GM18870 (cell line): ENCODE measurements around the gene PCDHB8.
"Not testable (repeated sequence)": the region's sequence is repeated elsewhere in the genome, so short reads cannot be mapped to it uniquely, and the experiment has no call there.

Experiments
- ATAC-seq: cut with Tn5 transposase; IDR thresholded peaks from one replicate; pipeline ENCODE4 v1.9.1; 2021; ENCODE audit warnings: moderate library complexity; ENCODE audit not compliant: unreplicated experiment

Gene PCDHB8

DNA sequence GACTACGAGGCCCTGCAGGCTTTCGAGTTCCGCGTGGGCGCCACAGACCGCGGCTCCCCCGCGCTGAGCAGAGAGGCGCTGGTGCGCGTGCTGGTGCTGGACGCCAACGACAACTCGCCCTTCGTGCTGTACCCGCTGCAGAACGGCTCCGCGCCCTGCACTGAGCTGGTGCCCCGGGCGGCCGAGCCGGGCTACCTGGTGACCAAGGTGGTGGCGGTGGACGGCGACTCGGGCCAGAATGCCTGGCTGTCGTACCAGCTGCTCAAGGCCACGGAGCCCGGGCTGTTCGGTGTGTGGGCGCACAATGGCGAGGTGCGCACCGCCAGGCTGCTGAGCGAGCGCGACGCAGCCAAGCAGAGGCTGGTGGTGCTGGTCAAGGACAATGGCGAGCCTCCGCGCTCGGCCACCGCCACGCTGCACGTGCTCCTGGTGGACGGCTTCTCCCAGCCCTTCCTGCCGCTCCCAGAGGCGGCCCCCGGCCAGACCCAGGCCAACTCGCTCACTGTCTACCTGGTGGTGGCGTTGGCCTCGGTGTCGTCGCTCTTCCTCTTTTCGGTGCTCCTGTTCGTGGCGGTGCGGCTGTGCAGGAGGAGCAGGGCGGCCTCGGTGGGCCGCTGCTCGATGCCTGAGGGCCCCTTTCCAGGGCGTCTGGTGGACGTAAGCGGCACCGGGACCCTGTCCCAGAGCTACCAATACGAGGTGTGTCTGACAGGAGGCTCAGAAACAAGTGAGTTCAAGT lies 6.7 kb downstream of the PCDHB8 start:
- ATAC-seq = not testable (repeated sequence)

DNA sequence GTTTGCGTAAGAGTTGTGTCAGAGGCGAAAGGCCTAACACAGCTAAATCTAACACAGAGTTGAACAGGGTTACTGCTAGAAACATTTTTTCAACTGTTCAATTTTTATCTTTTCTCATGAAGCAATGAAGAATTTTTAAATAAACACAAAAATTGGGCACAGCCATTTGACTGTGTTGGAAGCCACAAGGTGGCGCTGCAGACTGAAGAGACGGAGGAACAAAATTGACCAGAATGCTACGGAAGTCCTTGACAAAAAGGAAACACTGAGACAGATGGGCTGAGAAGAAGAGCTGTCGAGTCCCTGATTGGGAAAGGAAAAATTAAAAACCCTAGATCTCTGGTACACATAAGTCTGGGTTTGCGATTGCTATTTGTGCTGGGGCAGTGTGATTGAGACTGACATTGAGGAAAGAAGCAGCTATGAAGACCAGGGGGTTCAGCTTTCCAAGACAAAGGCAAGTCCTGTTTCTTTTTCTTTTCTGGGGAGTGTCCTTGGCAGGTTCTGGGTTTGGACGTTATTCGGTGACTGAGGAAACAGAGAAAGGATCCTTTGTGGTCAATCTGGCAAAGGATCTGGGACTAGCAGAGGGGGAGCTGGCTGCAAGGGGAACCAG lies 9.4 kb downstream of the PCDHB8 start, which contains the start of gene PCDHB9:
Gene PCDHB9, plus strand, starts transcription at position 265 of the 616 bp plus-strand sequence. Its CDS starts 158 bp downstream, at position 423.
- ATAC-seq = no peak

DNA sequence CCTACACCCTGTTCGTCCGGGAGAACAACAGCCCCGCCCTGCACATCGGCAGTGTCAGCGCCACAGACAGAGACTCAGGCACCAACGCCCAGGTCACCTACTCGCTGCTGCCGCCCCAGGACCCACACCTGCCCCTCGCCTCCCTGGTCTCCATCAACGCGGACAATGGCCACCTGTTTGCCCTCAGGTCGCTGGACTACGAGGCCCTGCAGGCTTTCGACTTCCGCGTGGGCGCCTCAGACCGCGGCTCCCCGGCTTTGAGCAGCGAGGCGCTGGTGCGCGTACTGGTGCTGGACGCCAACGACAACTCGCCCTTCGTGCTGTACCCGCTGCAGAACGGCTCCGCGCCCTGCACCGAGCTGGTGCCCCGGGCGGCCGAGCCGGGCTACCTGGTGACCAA lies 11.1 kb downstream of the PCDHB8 start:
- not testable (repeated sequence) for ATAC-seq

DNA sequence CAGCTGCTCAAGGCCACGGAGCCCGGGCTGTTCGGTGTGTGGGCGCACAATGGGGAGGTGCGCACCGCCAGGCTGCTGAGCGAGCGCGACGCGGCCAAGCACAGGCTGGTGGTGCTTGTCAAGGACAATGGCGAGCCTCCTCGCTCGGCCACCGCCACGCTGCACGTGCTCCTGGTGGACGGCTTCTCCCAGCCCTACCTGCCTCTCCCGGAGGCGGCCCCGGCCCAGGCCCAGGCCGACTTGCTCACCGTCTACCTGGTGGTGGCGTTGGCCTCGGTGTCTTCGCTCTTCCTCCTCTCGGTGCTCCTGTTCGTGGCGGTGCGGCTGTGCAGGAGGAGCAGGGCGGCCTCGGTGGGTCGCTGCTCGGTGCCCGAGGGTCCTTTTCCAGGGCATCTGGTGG lies 11.5 kb downstream of the PCDHB8 start:
- ATAC-seq = not testable (repeated sequence)

DNA sequence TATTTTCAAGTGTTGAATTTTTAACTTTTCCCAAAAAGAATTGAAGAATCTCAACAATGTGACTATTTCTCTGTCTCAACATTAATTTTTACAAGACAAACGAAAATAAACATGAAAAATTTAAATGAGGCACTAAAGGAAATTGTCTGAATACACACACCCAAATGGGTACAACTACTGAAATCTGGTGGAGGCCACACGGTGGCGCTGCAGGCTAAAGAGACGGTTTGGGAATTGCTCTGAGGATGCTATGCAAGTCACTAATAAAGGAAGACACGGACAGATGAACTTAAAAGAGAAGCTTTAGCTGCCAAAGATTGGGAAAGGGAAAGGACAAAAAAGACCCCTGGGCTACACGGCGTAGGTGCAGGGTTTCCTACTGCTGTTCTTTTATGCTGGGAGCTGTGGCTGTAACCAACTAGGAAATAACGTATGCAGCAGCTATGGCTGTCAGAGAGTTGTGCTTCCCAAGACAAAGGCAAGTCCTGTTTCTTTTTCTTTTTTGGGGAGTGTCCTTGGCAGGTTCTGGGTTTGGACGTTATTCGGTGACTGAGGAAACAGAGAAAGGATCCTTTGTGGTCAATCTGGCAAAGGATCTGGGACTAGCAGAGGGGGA lies 14.6 kb downstream of the PCDHB8 start, which contains the start of gene PCDHB10:
Gene PCDHB10, plus strand, starts transcription at position 244 of the 616 bp plus-strand sequence. Its CDS starts 200 bp downstream, at position 444.
- no peak for ATAC-seq

DNA sequence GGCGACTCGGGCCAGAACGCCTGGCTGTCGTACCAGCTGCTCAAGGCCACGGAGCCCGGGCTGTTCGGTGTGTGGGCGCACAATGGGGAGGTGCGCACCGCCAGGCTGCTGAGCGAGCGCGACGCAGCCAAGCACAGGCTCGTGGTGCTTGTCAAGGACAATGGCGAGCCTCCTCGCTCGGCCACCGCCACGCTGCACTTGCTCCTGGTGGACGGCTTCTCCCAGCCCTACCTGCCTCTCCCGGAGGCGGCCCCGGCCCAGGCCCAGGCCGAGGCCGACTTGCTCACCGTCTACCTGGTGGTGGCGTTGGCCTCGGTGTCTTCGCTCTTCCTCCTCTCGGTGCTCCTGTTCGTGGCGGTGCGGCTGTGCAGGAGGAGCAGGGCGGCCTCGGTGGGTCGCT lies 16.7 kb downstream of the PCDHB8 start:
- ATAC-seq = not testable (repeated sequence)

DNA sequence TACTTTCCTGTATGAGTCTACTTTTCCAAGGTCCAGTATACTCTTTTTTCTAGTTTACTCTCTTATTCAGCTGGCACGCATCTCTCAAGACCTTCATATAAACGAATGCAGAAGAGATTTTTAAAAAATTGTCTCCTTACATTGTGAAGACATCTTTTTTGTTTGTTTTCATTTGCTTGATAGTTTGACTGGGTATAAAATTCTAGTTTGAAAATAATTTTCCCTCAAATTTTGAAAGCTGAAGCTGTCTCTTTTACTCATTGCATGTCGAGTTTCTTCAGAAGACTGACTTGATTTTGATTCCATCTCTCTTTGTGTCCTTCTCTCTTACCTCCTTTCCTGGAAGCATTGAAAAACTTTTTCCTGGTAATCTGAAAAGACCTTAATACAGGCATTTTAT lies 18.8 kb downstream of the PCDHB8 start:
- ATAC-seq = no peak

DNA sequence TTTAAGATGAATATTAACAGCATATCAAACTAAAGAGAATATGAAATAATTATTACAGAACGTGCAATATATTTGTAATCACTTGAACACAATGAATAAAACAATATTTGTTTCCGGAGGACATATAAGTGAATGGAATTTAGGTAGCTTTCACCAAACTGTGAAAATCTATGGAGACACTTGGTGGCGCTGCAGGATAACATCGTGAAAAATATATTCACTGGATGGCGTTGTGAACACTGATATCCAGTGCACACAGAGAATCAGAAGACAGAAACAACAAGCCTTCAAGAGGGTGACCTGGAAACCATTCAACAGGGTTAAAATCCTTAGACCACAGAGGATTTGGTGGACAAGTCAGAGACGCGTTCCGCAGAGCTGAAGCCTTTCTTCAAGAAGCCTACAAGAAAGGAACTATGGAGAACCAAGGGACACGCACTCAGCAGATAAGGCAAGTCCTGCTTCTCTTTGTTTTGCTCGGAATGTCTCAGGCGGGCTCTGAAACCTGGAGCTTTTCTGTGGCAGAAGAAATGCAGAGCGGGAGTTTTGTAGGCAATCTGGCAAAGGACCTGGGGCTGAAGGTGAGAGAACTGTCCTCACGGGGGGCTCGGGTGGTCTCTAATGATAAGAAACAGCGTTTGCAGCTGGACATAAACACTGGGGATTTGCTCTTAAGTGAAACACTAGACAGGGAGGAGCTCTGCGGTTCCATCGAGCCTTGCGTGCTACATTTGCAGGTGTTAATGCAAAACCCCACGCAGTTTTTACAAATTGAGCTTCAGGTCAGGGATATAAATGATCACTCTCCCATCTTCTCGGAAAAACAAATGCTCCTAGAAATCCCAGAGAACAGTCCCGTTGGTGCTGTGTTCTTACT lies 22.0 kb downstream of the PCDHB8 start, which contains the start of gene PCDHB11:
Gene PCDHB11, plus strand, starts transcription at position 269 of the 877 bp plus-strand sequence. Its CDS starts 148 bp downstream, at position 417.
- ATAC-seq = no peak

DNA sequence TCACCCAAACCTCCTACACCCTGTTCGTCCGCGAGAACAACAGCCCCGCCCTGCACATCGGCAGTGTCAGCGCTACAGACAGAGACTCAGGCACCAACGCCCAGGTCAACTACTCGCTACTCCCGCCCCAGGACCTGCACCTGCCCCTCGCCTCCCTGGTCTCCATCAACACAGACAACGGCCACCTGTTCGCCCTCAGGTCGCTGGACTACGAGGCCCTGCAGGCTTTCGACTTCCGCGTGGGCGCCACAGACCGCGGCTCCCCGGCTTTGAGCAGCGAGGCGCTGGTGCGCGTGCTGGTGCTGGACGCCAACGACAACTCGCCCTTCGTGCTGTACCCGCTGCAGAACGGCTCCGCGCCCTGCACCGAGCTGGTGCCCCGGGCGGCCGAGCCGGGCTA lies 23.5 kb downstream of the PCDHB8 start:
- ATAC-seq = not testable (repeated sequence)

DNA sequence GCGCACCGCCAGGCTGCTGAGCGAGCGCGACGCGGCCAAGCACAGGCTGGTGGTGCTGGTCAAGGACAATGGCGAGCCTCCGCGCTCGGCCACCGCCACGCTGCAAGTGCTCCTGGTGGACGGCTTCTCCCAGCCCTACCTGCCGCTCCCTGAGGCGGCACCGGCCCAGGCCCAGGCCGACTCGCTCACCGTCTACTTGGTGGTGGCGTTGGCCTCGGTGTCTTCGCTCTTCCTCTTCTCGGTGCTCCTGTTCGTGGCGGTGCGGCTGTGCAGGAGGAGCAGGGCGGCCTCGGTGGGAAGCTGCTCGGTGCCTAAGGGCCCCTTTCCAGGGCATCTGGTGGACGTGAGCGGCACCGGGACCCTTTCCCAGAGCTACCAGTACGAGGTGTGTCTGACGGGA lies 24.1 kb downstream of the PCDHB8 start:
- ATAC-seq = not testable (repeated sequence)

DNA sequence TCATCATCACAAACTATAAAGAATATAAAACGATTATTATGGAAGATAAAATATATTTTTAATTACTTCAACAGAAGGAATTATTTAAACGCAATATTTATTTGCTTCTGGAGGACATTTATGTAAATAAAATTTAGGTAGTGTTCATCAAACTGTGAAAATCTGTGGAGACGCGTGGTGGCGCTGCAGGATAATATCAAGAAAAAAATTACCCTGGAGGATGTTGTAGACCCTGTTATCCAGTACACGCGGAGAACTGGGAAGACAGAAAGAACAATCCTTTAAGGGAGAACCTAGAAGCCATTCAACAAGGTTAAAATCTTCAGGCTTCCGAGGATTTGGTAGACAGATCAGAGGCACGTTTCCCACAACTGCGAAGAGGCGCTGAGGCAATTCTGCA lies 30.9 kb downstream of the PCDHB8 start, which contains the start of gene PCDHB12:
Gene PCDHB12, plus strand, starts transcription at position 242 of the 400 bp plus-strand sequence. CDS start 189 bp downstream, outside the sequence.
- ATAC-seq = no peak

DNA sequence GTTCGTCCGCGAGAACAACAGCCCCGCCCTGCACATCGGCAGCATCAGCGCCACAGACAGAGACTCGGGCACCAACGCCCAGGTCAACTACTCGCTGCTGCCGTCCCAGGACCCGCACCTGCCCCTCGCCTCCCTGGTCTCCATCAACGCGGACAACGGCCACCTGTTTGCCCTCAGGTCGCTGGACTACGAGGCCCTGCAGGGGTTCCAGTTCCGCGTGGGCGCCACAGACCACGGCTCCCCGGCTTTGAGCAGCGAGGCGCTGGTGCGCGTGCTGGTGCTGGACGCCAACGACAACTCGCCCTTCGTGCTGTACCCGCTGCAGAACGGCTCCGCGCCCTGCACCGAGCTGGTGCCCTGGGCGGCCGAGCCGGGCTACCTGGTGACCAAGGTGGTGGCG lies 32.7 kb downstream of the PCDHB8 start:
- ATAC-seq = not testable (repeated sequence)

DNA sequence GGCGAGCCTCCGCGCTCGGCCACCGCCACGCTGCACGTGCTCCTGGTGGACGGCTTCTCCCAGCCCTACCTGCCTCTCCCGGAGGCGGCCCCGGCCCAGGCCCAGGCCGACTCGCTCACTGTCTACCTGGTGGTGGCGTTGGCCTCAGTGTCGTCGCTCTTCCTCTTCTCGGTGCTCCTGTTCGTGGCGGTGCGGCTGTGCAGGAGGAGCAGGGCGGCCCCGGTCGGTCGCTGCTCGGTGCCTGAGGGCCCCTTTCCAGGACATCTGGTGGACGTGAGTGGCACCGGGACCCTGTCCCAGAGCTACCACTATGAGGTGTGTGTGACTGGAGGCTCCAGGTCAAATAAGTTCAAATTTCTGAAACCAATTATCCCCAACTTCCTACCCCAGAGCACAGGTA lies 33.3 kb downstream of the PCDHB8 start:
- ATAC-seq = not testable (repeated sequence)

DNA sequence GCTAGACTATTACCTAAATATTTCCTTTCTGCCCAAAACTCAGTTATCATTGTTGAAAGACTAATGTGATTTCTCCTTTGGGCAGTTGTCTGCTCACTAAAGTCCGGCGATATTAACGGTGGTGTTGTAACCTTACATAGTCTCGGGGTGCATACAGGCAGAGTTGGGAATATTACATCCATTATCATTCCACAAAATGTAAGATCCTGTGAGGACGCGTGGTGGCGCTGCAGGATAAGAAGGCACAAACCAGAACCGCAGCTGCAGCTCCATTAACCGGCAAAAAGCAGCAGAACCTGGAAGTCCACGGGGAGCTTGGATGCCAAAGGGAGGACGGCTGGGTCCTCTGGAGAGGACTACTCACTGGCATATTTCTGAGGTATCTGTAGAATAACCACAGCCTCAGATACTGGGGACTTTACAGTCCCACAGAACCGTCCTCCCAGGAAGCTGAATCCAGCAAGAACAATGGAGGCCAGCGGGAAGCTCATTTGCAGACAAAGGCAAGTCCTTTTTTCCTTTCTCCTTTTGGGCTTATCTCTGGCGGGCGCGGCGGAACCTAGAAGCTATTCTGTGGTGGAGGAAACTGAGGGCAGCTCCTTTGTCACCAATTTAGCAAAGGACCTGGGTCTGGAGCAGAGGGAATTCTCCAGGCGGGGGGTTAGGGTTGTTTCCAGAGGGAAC lies 36.2 kb downstream of the PCDHB8 start, which contains the start of gene PCDHB13:
Gene PCDHB13, plus strand, starts transcription at position 264 of the 684 bp plus-strand sequence. Its CDS starts 205 bp downstream, at position 469.
- not testable (repeated sequence) for ATAC-seq

DNA sequence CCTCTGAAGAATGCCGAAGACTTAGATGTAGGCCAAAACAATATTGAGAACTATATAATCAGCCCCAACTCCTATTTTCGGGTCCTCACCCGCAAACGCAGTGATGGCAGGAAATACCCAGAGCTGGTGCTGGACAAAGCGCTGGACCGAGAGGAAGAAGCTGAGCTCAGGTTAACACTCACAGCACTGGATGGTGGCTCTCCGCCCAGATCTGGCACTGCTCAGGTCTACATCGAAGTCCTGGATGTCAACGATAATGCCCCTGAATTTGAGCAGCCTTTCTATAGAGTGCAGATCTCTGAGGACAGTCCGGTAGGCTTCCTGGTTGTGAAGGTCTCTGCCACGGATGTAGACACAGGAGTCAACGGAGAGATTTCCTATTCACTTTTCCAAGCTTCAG lies 37.0 kb downstream of the PCDHB8 start:
- ATAC-seq = not testable (repeated sequence)

DNA sequence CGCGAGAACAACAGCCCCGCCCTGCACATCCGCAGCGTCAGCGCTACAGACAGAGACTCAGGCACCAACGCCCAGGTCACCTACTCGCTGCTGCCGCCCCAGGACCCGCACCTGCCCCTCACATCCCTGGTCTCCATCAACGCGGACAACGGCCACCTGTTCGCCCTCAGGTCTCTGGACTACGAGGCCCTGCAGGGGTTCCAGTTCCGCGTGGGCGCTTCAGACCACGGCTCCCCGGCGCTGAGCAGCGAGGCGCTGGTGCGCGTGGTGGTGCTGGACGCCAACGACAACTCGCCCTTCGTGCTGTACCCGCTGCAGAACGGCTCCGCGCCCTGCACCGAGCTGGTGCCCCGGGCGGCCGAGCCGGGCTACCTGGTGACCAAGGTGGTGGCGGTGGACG lies 37.9 kb downstream of the PCDHB8 start:
- not testable (repeated sequence) for ATAC-seq

DNA sequence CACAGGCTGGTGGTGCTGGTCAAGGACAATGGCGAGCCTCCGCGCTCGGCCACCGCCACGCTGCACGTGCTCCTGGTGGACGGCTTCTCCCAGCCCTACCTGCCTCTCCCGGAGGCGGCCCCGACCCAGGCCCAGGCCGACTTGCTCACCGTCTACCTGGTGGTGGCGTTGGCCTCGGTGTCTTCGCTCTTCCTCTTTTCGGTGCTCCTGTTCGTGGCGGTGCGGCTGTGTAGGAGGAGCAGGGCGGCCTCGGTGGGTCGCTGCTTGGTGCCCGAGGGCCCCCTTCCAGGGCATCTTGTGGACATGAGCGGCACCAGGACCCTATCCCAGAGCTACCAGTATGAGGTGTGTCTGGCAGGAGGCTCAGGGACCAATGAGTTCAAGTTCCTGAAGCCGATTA lies 38.4 kb downstream of the PCDHB8 start:
- ATAC-seq = not testable (repeated sequence)

DNA sequence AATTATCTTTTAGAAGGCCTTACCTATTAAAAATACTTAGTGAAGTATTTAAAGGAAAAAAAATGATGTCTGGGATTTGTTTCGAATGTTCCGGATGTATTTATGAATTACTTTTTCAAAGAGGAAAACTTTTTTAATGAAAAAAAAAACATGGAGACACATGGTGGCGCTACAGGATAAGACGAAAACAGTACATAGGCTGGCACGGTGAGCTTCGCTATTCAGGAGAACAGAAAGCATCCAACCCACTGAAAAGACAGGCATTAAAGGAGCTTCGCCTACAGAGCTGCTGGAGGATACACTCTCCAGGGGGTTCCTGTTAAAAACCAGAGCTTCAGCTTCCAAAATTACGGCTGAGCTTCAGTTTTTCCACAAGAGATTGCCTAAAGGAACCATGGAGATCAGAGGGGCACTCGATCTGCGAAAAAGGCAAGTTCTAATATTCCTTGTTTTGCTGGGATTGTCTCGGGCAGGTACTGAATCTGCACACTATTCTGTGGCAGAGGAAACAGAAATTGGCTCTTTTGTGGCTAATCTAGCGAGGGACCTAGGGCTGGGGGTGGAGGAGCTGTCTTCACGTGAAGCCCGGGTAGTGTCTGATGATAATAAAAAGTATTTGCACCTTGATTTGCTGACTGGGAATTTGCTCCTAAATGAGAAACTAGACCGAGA lies 45.7 kb downstream of the PCDHB8 start, which contains the start of gene PCDHB14:
Gene PCDHB14, plus strand, starts transcription at position 232 of the 672 bp plus-strand sequence. Its CDS starts 163 bp downstream, at position 395.
- no peak for ATAC-seq

DNA sequence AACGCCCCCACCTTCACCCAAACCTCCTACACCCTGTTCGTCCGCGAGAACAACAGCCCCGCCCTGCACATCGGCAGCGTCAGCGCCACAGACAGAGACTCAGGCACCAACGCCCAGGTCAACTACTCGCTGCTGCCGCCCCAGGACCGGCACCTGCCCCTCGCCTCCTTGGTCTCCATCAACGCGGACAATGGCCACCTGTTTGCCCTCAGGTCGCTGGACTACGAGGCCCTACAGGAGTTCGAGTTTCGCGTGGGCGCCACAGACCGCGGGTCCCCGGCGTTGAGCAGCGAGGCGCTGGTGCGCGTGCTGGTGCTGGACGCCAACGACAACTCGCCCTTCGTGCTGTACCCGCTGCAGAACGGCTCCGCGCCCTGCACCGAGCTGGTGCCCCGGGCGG lies 47.3 kb downstream of the PCDHB8 start:
- not testable (repeated sequence) for ATAC-seq
